Esophagus muscularis mucosa (tissue), 3 donors: ENCODE measurements around the gene SGTA.

Source experiments
- POLR2A ChIP-seq: fragments of 450-650 bp; IDR thresholded peaks from one replicate; pipeline ENCODE4 v1.6.1; 2017; ENCODE audit warnings: antibody characterized with exemption, moderate library complexity, mild to moderate bottlenecking, low read depth
- POLR2AphosphoS5 ChIP-seq, 2 donors: sonication (generic); formaldehyde crosslinking; IDR thresholded peaks; one replicate each; pipeline ENCODE4 v1.6.1; 2017; ENCODE audit warnings: antibody characterized with exemption in 2 of 2
- TF ChIP-seq, protein P1 (sequence below), 3 experiments: fragments of 200-600 bp in 2 of 3; fragments of 450-650 bp in 1 of 3; sonication (generic) in 2 of 3; IDR thresholded peaks; one replicate each; pipeline ENCODE4 v1.5.1; 2017 to 2019; ENCODE audit warnings: antibody characterized with exemption in 3 of 3, mild to moderate bottlenecking in 2 of 3, moderate library complexity in 1 of 3

- no peak for TF ChIP-seq POLR2AphosphoS5 (IDR thresholded peaks at IDR 0.05)
- TF ChIP-seq POLR2A, result no peak
- TF ChIP-seq, protein P1, sequence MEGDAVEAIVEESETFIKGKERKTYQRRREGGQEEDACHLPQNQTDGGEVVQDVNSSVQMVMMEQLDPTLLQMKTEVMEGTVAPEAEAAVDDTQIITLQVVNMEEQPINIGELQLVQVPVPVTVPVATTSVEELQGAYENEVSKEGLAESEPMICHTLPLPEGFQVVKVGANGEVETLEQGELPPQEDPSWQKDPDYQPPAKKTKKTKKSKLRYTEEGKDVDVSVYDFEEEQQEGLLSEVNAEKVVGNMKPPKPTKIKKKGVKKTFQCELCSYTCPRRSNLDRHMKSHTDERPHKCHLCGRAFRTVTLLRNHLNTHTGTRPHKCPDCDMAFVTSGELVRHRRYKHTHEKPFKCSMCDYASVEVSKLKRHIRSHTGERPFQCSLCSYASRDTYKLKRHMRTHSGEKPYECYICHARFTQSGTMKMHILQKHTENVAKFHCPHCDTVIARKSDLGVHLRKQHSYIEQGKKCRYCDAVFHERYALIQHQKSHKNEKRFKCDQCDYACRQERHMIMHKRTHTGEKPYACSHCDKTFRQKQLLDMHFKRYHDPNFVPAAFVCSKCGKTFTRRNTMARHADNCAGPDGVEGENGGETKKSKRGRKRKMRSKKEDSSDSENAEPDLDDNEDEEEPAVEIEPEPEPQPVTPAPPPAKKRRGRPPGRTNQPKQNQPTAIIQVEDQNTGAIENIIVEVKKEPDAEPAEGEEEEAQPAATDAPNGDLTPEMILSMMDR (IDR thresholded peaks at IDR 0.05), result no peak
Observed at GRCh38 chr19:2717638-2718541, 65.2 kb downstream of the SGTA start.
